ENCODE measurements around the gene NCKAP5.

NCKAP5 gene

GRCh38 chr2:132773331-132773730 lies 794.9 kb downstream of the NCKAP5 start:
- DNase-seq: no peak

- DNase-seq: no peak
Observed at GRCh38 chr2:132772340-132772739, 795.9 kb downstream of the NCKAP5 start.

DNA sequence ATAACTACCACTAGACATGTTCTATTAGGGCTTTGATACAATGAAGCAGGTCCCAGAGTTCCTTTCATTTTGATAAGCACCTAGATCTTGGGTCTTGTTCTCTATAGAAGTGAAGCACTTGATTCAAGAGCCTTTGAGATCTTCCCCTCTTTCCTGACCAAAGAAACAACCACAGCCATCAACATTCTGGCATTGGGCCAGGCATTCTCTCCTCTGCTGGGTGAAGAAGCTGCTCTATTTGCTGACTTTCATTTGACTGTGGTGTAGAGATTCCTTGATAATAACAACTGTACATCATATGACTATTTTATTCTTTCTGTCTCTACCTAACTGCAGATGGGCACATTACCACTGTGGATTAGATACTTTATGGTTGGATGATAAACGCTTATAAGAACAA lies 801.7 kb downstream of the NCKAP5 start:
- no peak for DNase-seq

DNA sequence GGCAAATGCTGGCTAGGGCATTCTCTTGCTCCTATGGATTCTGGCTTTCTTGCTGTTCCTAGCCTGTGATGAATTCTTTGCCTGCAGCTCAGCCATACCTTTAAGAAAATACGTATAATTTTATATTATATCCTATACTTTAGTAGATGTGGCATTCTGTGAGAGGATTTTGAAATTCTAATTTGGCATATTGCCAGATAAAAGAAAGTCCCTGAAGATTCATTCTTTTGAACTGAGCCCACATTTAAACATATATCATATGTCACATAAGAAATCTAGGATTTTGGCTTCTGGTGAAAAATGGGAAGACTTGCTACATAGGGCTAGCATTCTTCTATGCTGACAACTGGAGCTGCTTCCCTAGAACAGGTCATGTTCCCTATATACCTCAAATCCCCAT lies 806.8 kb downstream of the NCKAP5 start:
- no peak for DNase-seq

GRCh38 chr2:132760971-132761370 lies 807.3 kb downstream of the NCKAP5 start:
- DNase-seq: no peak

DNA sequence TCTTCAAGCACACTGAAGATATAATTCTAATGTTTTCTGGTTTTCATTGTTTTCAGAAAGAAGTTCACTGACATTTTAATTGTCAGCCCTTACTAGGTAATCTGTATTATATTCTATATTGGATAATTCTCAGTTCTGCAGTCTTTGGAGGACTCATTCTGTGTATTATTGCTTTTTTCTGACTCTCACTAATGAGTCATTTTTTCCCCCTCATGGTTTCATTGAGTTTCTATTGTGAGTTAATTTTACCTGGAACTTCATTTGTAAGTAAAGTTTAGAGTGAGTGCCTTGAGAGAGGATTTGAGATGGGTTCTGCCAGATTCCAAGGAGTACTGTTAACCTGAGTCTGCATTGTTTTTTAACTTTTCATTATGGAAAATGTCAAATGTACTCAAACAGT lies 807.9 kb downstream of the NCKAP5 start:
- DNase-seq: no peak

DNA sequence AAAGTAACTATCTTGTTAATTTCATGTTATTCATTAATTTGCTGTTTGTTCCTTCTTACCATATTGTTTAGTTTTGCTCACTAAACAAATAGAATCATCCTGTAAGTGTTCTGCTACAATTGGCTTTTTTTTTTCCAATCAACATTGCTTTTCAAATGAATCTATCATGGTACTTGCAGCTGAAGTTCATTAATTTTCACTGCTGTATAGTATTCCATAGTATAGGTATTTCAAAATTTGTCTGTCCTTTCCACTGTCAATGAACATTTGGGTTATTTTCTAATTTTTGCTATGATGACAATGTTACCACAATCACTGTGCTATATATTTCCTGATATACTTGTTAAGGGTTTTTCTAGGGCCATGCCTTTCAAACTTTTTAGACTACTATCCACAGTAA lies 809.3 kb downstream of the NCKAP5 start:
- no peak for DNase-seq

- no peak for DNase-seq
Observed at GRCh38 chr2:132757676-132758075, 810.6 kb downstream of the NCKAP5 start.

- no peak for DNase-seq
Observed at GRCh38 chr2:132757002-132757589, 811.2 kb downstream of the NCKAP5 start.

DNA sequence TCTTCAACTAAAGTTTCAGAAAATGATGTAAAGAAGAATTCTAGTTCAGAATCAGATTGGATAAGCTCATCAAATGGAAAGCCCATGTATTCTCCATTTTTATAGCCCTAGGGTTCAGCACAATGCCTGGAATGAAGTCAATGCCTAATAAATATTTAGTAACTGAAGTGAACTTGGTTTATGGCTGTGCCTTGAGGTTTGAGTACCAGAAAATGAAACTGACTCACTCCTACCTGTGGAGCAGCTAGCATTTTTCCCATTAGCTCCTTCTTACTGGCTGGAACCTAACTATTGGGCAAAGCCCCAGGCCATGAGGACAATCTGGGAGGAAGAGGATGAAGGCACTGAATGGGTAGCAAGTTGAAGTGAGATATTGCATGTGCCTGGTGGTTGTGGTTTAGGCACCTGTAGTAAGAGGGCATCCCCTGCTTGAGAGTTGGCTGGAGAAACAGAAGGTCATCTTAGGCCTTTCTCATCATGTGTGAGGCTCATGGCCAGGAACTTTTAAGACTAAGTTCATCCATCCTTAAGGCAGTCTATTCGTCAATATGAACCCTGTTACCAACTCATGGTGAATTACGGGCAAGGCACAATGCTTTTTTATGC lies 813.3 kb downstream of the NCKAP5 start:
- DNase-seq: no peak

- no peak for DNase-seq
Observed at GRCh38 chr2:132754392-132754791, 813.9 kb downstream of the NCKAP5 start.

DNA sequence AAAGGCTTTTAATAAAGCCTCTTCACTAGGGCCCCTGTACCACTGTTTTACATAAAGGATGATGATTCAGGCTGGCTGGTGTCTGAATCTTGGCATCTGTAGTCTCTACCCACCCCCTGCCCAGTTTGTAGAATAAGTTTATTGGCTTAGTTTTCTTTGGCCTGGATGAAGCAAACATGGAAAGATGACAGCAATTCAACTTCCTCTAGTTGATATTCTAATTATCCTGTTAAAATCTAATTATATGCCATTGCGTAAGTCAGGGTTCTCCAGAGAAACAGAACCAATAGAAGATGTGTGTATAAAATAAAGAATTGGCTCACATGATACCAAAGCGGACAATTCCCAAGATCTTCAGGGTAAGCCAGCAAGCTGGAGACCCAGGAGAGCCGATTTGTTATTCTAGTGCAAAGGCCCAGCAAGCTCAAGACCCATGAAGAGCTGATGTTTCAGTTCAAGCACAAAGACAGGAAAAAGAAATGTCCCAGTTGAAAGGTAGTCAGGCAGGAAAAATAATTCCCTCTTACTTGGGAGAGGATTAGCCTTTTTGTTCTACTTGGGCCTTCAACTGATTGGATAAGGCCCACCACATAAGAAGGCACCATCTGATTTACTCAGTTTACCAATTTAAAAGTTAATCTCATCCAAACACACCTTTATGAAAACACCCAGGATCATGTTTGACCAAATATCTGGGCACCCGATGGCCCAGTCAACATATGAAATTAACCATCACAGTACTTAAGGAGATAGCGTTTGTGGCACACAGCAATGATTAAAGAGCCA lies 815.6 kb downstream of the NCKAP5 start:
- DNase-seq: no peak

DNA sequence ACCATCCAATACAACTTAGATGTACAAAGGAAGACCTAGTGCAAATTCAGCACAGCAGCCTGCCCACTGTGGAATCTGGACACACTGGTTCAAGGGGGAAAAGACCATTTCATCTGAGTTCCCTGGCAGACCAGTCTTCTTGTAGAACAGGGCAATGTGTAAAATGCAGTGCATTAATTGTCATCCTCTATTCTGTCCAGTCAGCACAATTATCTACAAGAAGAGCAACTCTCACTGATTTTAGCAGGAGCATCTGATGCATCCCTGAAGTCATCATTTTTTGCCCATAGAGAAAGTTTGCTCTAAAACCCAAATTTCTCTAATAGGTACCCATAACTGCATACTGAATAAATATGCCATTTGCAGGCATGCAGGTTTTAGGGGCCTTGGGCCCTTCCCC lies 816.4 kb downstream of the NCKAP5 start:
- no peak for DNase-seq

DNA sequence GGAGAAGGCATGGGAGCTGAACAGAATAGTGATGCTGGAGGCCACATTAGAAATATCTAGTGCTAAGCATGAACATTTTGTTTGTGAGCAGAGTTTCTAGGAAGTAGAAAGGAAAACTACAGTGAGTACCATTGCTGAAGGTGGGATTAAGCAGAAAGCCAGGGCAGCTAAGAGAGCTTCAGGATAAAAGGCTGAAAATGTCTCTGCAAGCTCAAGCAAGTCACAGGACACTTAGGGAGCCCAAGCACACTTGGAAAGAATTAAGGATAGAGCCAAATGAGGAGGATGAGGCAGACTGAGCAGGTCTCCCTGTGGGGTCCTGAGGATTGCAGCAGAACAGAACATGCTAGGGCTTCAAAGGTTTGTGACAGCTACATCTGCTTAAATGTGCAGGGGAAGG lies 817.7 kb downstream of the NCKAP5 start:
- no peak for DNase-seq

DNA sequence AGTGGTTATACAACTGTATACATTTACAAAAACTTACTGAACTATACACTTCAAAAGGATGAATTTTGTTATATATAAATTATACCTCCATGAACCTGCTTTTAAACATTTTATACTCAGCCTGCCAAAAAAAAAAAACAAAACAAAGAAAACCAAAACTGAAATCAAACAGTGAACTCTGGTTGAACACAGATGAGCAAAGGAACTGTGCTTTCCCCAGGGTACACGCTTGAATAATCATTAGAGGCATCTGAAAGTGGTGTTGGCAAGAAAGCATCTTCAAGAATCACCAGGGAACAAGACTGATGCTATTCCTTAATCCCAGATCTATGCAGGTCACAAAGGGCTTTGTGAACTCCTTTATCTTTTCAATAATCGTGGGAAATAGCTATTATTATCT lies 821.2 kb downstream of the NCKAP5 start:
- DNase-seq: no peak

- no peak for DNase-seq
Observed at GRCh38 chr2:132741754-132742153, 826.5 kb downstream of the NCKAP5 start.

DNA sequence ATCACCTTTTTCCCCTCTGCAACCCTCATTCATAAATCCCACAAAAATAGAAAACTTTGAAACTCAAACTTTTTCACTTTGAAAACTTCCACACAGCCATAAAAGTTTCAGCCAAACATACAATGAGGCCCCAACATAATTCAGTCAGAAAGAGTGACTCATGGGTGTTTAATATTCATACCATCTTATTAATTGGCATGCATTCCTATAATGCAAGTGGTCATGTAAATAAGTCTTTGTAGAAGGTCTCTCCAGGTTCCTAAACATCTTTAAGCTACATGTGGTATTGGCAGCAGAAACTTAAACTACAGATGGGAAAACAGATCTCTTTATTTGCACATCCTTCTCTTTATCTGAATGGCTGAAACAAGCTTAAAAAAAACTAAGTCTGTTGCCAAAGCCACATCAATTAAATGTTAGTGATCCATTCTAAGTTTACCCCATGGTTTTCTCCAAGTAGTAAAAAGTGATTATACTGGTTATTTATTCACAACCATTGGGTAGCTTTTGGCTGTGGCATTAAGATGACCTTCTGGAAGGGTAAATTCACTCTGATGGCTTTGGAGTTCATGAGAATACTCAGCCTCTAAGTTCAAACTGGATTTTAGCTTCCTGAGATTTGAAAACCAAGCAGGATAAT lies 828.1 kb downstream of the NCKAP5 start:
- DNase-seq: no peak

DNA sequence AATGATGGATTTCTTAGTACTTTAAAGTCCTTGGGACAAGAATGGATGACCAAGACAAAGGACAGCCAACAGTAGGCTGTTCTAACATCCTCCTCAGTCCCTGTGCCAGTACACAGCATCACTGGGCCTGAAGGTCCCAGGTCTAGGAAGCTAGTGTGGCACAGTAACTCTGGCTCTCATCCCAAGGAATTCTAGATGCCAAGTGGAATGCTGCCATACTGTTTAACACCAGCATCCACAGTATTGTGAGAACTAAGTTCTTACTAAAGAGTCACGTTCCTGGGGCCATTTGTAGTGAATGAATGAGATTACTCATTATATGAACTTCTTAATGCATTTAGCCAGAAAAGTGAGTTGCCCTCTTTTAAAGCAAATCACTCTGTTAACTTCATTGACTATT lies 830.0 kb downstream of the NCKAP5 start:
- DNase-seq: no peak

DNA sequence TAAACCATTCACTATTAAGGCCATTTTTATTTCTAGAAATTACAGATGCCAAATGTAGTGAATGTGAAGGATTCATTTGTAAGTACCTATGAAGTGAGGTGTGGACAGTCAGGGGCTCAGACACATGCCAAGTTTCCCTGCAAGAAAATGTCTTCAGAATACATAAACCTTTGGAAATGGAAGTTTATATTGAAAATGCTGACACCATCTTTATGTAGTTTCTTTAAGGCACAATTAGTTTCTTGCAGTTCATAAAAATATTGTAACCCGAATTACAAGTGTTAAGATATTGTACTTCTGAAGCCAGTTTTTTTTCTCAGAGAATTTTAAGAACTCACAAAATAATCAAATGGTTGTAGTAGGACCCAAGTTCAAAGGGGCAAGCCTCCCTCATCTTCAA lies 832.2 kb downstream of the NCKAP5 start:
- DNase-seq: no peak

DNA sequence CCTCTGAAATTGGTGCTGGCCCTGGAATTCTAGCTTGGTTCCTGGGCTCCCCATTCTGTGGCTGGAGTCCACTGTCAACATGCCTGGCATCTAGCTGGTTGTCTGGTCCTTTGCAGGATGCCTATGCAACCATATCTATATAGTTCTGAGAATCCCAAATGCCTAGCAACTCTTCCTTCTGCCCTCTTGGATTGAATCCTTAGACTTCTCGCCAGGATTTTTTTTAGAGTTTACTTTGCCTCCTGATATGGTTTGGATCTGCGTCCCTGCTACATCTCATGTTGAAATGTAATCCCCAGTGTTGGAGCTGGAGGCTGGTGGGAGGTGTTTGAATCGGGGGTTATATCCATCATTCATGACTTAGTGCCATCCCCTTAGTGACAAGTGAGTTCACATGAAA lies 833.3 kb downstream of the NCKAP5 start:
- DNase-seq: no peak

- DNase-seq: no peak
Observed at GRCh38 chr2:132733094-132733493, 835.2 kb downstream of the NCKAP5 start.

DNA sequence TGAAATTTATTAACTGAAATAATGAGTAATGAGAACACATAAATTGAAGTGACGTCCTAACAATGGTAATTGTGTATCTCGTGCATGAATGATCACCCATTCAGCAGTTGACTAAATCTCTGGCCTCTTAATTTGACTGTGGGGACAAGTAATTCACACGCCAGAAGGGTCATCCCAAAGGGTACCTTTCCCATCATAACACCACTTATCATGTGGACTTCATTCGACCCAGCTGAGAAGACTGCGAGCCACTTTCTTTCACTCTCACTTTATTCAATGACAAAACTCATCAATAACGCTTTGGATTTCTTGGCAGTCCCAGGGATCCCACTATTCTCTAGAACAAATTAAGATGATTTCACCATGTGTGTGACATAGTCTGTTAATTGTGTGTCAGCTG lies 835.6 kb downstream of the NCKAP5 start:
- DNase-seq: no peak

DNA sequence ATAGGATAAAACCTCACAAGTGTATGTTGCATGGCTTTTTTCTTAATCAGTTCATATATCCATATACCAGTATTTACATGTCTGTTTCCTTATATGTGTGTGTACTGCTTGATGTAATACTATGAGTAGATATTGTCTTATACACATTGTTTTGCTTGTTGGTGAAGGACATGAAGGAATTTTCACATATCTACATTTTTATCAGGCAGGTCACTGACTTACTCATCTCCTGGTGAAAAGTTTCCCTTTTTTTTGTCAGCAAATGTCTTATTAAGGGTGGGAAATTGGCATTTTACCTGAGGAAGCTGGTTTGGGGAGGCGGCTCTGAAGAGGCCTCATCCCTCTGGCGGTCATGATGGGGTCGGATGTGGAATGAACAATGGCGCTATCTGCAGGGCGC lies 836.8 kb downstream of the NCKAP5 start:
- DNase-seq: no peak

- no peak for DNase-seq
Observed at GRCh38 chr2:132730611-132731010, 837.7 kb downstream of the NCKAP5 start.

Data from NCI-H2107 (cell line).